GM12875 (cell line): ENCODE measurements around the gene IL11RA.
A peak's percentile ranks its signal among the peaks of the same experiment; 100 is the strongest.

Experiments used
- H3K4me3 ChIP-seq: one replicate; pipeline ENCODE4 v1.5.1; 2011; ENCODE audit warnings: low read depth, low read length, control low read depth
- TF ChIP-seq, protein P1 (sequence below): IDR thresholded peaks from 2 replicates; pipeline ENCODE4 v1.5.1; 2011; ENCODE audit warnings: low read depth, mild to moderate bottlenecking, control low read depth, inconsistent platforms, low read length, moderate library complexity, borderline replicate concordance; ENCODE audit not compliant: insufficient read depth

IL11RA gene

DNA sequence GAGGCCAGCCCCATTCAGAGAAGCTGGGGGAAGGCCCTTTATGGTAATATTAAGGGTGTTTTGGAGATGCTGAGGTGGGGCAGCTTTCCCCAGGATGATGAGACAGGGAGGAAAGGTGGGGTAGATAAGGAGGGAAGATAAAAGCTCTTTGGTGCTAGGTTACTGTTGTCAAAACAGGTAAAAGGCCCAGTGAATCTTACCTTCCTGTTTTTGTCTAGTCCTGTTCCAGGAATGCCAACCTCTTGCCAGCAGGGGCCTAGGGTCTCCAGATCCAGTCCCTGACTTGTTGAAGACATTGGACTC, 11.3 kb downstream of the IL11RA start:
- H3K4me3 ChIP-seq = no peak overlapping the region
- TF ChIP-seq, protein P1, sequence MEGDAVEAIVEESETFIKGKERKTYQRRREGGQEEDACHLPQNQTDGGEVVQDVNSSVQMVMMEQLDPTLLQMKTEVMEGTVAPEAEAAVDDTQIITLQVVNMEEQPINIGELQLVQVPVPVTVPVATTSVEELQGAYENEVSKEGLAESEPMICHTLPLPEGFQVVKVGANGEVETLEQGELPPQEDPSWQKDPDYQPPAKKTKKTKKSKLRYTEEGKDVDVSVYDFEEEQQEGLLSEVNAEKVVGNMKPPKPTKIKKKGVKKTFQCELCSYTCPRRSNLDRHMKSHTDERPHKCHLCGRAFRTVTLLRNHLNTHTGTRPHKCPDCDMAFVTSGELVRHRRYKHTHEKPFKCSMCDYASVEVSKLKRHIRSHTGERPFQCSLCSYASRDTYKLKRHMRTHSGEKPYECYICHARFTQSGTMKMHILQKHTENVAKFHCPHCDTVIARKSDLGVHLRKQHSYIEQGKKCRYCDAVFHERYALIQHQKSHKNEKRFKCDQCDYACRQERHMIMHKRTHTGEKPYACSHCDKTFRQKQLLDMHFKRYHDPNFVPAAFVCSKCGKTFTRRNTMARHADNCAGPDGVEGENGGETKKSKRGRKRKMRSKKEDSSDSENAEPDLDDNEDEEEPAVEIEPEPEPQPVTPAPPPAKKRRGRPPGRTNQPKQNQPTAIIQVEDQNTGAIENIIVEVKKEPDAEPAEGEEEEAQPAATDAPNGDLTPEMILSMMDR = no peak

DNA sequence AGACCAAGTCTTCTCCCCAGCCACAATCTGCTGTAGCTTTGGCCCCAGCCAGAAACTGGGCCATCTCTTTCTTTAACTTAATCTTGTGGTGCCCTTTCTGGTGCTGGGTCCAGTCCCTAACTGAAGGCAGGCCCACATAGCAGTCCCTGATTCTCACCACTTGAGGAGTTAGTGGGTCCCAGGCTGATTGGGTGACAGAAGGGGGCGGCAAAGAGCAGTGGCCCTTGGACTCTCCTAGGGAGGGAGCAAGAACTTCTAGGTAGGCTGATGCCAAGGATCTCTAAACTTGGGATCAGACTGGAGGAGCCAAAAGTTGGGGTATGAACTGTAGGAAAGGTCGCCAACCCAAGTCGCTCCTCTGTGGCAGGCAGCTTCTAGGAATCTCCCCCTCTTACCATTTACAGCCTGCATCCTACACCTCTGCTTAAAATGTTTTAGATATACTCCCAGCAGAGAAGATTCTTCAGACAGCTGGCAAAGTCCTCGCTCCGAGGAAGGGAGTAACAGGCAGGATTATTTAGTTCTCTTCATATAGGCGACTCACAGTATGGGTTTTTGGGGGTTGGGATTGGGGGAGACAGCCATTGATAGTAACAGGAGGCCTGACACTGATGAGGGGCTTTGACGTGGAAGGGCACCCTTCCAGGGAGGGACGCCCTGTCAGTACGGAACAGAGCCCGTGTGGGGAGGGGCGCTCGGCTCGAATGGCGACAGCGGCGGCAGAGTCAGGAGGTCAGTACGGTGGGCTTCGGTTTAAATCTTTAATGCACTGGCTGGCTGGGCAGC, 12.5 kb downstream of the IL11RA start:
- peak overlapping the region; percentile 23 for H3K4me3 ChIP-seq
- TF ChIP-seq, protein P1 = peak; percentile 98

DNA sequence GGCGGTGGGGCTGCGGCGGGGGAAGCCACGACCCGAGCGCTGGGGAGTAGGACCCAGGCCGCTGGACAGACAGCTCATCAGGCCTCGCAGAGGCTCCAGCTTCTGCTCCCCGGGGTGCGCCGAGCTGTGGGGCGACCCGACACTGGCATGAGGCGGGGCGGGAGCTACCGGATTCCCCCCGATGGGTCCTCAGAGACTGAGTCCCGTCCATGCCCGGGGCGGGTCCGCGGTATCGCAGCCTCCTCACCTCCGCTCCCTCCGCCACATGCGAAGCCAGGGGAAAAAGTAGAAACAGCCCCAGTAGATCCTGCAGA, 13.0 kb downstream of the IL11RA start:
- TF ChIP-seq, protein P1 = no peak
- peak overlapping the region; percentile 23 for H3K4me3 ChIP-seq

DNA sequence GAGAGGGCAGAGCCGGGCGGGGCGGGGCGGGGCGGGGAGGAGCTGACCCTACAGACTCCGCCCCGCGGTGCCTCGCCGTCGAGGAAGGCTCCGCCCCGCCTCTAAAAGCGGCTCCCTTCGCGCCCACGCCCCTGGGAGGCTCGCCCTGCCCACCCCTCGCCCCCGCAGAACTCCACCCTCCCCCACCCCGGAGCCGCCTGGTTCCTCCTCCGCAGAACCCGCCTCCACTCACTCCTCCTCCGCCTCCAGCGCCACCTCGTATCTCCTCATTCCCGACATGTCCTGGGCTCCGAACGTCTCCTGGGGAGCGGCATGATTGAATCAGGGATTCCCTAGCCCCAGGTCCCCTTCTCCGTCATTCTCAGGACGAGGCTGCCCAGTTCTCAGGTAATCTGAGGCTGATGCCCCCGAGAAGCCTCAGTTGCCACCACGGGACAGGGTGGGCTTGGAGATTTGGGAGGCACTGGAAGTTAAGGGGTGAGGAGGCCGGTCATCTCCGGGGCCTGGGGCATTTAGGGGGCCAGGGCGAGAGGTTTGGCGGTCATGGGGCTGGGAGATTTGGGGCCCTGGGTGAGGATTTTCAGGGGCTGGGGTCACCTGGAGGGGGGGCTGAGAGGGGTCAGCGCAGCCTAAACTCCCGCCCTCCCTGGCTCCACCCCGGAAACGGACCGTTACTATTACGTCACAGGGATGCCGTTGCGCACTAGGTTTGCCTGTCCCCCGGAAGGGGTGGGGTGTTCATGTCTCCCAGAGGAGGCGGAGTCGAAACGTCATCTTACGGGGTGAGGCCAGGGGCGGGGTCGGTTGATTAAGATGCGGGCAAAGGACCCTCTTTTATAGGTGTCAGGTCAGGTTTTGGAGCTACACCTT, 13.6 kb downstream of the IL11RA start:
- TF ChIP-seq, protein P1 = no peak
- H3K4me3 ChIP-seq = peak overlapping the region; percentile 33

DNA sequence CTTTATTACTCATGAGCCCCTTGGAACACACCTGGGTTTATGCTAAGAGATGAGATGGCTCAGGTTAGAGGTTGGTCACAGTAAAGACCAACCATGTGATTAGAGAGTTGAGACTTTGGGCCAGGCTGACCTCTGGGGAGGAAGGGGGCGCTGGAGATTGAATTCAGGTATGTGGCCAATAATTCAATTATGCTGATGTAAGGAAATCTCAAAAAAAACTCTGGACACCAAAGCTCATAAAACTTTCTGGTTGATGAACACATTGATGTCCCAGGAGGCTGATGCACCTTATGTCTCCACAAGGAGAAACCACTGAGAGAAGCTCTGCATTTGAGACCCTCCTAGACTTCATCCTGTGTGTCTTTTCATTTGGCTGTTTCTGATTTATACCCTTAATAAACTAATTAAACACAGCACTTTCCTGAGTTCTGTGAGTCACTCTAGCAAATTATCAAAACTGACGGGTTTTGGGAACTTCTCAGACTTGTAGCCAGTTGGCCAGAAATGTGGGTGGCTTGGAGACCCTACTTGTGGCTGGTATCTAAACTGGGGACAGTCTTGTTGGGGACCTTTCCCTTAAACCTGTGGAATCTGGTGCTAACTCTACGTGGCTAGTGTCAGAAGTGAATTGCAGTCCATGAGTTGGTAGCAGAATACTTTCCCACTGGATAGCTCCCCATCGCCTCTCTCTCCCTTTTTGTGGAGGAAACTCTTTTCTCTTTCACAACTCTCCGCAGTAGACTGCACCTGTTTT, 18.0 kb downstream of the IL11RA start:
- H3K4me3 ChIP-seq = no peak overlapping the region
- TF ChIP-seq, protein P1 = no peak

DNA sequence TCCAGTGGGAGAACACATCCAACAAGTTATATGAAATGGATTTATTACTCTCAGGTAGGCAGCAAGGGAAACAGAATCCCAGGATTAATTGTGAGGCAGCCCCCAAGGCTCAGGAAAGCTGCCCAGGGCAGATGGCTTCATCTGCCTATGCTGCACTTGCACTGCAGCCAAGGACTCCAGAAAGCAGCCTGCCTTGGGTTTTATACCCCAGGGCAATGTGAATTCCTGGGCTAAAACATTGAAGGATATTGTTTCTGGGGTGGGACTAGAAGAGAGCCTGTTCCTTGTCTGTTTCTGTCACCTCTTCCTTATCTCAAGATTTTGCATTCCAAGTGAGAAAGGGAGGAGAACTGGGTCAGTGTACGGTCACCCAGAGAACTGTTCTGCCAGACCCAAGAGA, 19.3 kb downstream of the IL11RA start:
- TF ChIP-seq, protein P1 = no peak
- no peak overlapping the region for H3K4me3 ChIP-seq

DNA sequence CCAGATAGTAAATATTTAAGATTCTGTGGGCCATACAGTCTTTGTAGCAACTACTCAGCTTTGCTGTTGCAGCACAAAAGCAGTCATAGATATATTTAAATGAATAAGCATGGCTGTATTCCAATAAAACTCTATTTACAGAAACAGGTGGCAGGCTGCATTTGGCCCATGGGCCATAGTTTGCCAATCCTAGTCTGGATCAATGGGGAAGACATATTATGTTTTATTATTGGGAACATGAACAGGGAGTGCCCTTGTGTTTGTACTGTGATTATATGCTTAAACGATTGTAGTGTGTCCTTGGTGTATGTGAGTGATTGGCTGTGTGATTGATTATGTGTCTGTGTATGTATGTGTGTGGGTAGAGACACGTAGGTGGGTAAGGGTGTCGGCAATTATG, 22.5 kb downstream of the IL11RA start:
- no peak overlapping the region for H3K4me3 ChIP-seq
- TF ChIP-seq, protein P1 = no peak
